ENCODE measurements around the gene UBAP2L. TPM values are rescaled to one million over a fixed set of nuclear protein-coding genes. Genes with fewer than 3 reads are reported as not detected.

The UBAP2L gene
- total and polyA plus RNA-seq, 9 of the 15 experiments (the other 6 are each of a cell fraction or from before 2014, with no cell fraction given) = 75.0 to 245 (median 119) TPM

DNA sequence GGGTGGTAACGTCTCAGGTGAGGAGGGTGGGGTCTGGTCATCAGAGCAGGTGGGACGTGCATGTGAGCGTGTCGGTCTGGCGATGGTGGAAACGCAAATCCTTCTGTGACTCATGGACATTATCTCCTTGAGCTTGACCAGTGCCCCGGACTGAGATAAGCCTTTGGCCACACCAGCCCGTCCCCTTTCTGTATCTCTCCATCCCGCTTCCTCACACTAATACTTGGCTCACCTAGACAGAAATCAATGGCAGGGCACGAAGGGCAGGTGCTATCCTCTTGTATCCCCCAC lies 92.3 kb downstream of the UBAP2L start (continued):
- TF ChIP-seq KDM5B (IDR thresholded peaks at IDR 0.05; ENCODE audit: insufficient replicate concordance, low read depth, low read length) (peak; percentile 43), HDGF (IDR thresholded peaks at IDR 0.05) (no peak), GABPB2 (CRISPR knock-in tag; conservative IDR thresholded peaks at IDR 0.05) (no peak), CBX3 (IDR thresholded peaks at IDR 0.05; ENCODE audit: borderline replicate concordance in 1 of 2, low read length in 2 of 2) (peak in 1 of 2 experiments; percentile 49; a peak in 1 of 3 replicates), SP1 (CRISPR knock-in tag; IDR thresholded peaks at IDR 0.05) (0 out of 2 replicates have a peak, but pooled peaks have one; percentile 24), BHLHE40 (IDR thresholded peaks at IDR 0.05; ENCODE audit: low read length) (peak; percentile 80), MYC (IDR thresholded peaks at IDR 0.05; ENCODE audit: low read depth, low read length) (peak; percentile 65; the same call in 1 of the 2 replicates), MYC (CRISPR knock-in tag; IDR thresholded peaks at IDR 0.05; ENCODE audit: borderline replicate concordance, low read depth) (no peak), NFIC (IDR thresholded peaks at IDR 0.05) (peak; percentile 62), MAFF (IDR thresholded peaks at IDR 0.05; ENCODE audit: low read length) (no peak), MTA3 (IDR thresholded peaks at IDR 0.05; ENCODE audit: borderline replicate concordance) (peak; percentile 74; the same call in 1 of the 2 replicates), RBBP5 (IDR thresholded peaks at IDR 0.05; ENCODE audit: borderline replicate concordance, insufficient read depth, low read length, poor library complexity, severe bottlenecking) (peak; percentile 26), CCNT2 (IDR thresholded peaks at IDR 0.05; ENCODE audit: borderline replicate concordance, extremely low read depth, insufficient read length, low read depth, low read length) (peak; percentile 78), RNF2 (IDR thresholded peaks at IDR 0.05) (0 out of 2 replicates have a peak, but pooled peaks have one; percentile 23), KDM1A (IDR thresholded peaks at IDR 0.05) (peak; percentile 53 to 75), DPF2 (IDR thresholded peaks at IDR 0.05) (peak; percentile 96), EZH2 (IDR thresholded peaks at IDR 0.05; ENCODE audit: borderline replicate concordance, low read depth, low read length) (no peak), CXXC5 (CRISPR knock-in tag; IDR thresholded peaks at IDR 0.05) (peak; percentile 84), L3MBTL2 (IDR thresholded peaks at IDR 0.05) (peak; percentile 45)
- TF ChIP-seq, protein P1, sequence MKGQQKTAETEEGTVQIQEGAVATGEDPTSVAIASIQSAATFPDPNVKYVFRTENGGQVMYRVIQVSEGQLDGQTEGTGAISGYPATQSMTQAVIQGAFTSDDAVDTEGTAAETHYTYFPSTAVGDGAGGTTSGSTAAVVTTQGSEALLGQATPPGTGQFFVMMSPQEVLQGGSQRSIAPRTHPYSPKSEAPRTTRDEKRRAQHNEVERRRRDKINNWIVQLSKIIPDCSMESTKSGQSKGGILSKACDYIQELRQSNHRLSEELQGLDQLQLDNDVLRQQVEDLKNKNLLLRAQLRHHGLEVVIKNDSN (CRISPR knock-in tag; IDR thresholded peaks at IDR 0.05) = no peak
- TF ChIP-seq, protein P2, sequence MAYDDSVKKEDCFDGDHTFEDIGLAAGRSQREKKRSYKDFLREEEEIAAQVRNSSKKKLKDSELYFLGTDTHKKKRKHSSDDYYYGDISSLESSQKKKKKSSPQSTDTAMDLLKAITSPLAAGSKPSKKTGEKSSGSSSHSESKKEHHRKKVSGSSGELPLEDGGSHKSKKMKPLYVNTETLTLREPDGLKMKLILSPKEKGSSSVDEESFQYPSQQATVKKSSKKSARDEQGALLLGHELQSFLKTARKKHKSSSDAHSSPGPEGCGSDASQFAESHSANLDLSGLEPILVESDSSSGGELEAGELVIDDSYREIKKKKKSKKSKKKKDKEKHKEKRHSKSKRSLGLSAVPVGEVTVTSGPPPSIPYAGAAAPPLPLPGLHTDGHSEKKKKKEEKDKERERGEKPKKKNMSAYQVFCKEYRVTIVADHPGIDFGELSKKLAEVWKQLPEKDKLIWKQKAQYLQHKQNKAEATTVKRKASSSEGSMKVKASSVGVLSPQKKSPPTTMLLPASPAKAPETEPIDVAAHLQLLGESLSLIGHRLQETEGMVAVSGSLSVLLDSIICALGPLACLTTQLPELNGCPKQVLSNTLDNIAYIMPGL (CRISPR knock-in tag; IDR thresholded peaks at IDR 0.05) = no peak
- TF ChIP-seq, protein P3, sequence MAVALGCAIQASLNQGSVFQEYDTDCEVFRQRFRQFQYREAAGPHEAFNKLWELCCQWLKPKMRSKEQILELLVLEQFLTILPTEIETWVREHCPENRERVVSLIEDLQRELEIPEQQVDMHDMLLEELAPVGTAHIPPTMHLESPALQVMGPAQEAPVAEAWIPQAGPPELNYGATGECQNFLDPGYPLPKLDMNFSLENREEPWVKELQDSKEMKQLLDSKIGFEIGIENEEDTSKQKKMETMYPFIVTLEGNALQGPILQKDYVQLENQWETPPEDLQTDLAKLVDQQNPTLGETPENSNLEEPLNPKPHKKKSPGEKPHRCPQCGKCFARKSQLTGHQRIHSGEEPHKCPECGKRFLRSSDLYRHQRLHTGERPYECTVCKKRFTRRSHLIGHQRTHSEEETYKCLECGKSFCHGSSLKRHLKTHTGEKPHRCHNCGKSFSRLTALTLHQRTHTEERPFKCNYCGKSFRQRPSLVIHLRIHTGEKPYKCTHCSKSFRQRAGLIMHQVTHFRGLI (CRISPR knock-in tag; IDR thresholded peaks at IDR 0.05) = no peak
- TF ChIP-seq, protein P4, sequence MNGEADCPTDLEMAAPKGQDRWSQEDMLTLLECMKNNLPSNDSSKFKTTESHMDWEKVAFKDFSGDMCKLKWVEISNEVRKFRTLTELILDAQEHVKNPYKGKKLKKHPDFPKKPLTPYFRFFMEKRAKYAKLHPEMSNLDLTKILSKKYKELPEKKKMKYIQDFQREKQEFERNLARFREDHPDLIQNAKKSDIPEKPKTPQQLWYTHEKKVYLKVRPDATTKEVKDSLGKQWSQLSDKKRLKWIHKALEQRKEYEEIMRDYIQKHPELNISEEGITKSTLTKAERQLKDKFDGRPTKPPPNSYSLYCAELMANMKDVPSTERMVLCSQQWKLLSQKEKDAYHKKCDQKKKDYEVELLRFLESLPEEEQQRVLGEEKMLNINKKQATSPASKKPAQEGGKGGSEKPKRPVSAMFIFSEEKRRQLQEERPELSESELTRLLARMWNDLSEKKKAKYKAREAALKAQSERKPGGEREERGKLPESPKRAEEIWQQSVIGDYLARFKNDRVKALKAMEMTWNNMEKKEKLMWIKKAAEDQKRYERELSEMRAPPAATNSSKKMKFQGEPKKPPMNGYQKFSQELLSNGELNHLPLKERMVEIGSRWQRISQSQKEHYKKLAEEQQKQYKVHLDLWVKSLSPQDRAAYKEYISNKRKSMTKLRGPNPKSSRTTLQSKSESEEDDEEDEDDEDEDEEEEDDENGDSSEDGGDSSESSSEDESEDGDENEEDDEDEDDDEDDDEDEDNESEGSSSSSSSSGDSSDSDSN (IDR thresholded peaks at IDR 0.05; ENCODE audit: borderline replicate concordance in 1 of 2, low read depth in 2 of 2, low read length in 2 of 2) = 0 out of 4 replicates have a peak, but pooled peaks of 1 of the 2 experiments have one; percentile 41
